ENCODE results near the gene FSHB. TPM values are rescaled to one million over a fixed set of nuclear protein-coding genes. Genes with fewer than 3 reads are reported as not detected.

FSHB gene
- total and polyA plus RNA-seq, 2 of the 8 experiments (the other 6 are each of a cell fraction or from before 2014, with no cell fraction given), result not detected

GRCh38 chr11:30244265-30244664 lies 13.5 kb downstream of the FSHB start:
- TF ChIP-seq EZH2 (IDR thresholded peaks at IDR 0.05; ENCODE audit: low read depth, low read length, severe bottlenecking), result no peak
- no peak for TF ChIP-seq YY1 (IDR thresholded peaks at IDR 0.05; ENCODE audit: low read depth, low read length)
- DNase-seq (ENCODE audit: low read depth in 1 of 2, low spot score in 2 of 2) (no peak), FAIRE-seq (no peak)
- Histone ChIP-seq H3K27me3 (replicated peaks in 1 of 4; ENCODE audit: control insufficient read depth in 3 of 4, extremely low read depth in 1 of 4, insufficient read depth in 3 of 4, low read length in 3 of 4) (no peaks in the 10 kb centered on the region), H4K91ac (replicated peaks; ENCODE audit: insufficient read length, low read length) (no peak overlapping the region), H2BK12ac (ENCODE audit: low read depth, low read length) (no peak overlapping the region), H2BK20ac (ENCODE audit: low read length) (no peak overlapping the region), H3K27ac (ENCODE audit: low read depth, low read length) (no peak overlapping the region), H3K9ac (replicated peaks in 1 of 4; ENCODE audit: extremely low read depth in 1 of 4, low read depth in 3 of 4, low read length in 3 of 4) (no peak overlapping the region), H3K9me3 (ENCODE audit: insufficient read depth in 2 of 2, low read depth in 1 of 2, low read length in 1 of 2) (no peaks in the 10 kb centered on the region; a peak in 1 of 4 replicates), H3K4me3 (ENCODE audit: extremely low read depth in 1 of 4, insufficient read depth in 2 of 4, low read depth in 3 of 4, low read length in 4 of 4) (no peak overlapping the region), H3K14ac (ENCODE audit: insufficient read length) (no peak overlapping the region), H2BK15ac (ENCODE audit: low read length) (no peak overlapping the region), H3K4me1 (replicated peaks in 1 of 4; ENCODE audit: control insufficient read depth in 3 of 4, insufficient read depth in 4 of 4, low read length in 3 of 4) (no peaks in the 10 kb centered on the region), H2AK5ac (ENCODE audit: low read depth, low read length) (no peak overlapping the region), H4K5ac (ENCODE audit: insufficient read length, low read depth, low read length) (no peak overlapping the region), H2BK5ac (ENCODE audit: low read depth, low read length) (no peak overlapping the region), H3K23me2 (ENCODE audit: low read depth, low read length) (no peaks in the 10 kb centered on the region), H3K56ac (replicated peaks; ENCODE audit: insufficient read length, low read depth, low read length) (no peak overlapping the region), H3K23ac (ENCODE audit: insufficient read length) (no peak overlapping the region), H2AFZ (ENCODE audit: low read length) (no peak overlapping the region), H3K18ac (ENCODE audit: extremely low read depth, low read length) (no peak overlapping the region), H2BK120ac (replicated peaks; ENCODE audit: low read depth, low read length) (no peak overlapping the region), H3K36me3 (ENCODE audit: control insufficient read depth in 2 of 4, insufficient read depth in 4 of 4, low read length in 3 of 4) (no peaks in the 10 kb centered on the region), H4K20me1 (replicated peaks in 1 of 2; ENCODE audit: control insufficient read depth in 1 of 2, insufficient read depth in 2 of 2, low read length in 2 of 2) (no peaks in the 10 kb centered on the region), H3K79me2 (ENCODE audit: control insufficient read depth in 1 of 2, insufficient read depth in 2 of 2, low read length in 2 of 2) (no peaks in the 10 kb centered on the region), H4K8ac (ENCODE audit: extremely low read depth, insufficient read depth, low read length) (no peak overlapping the region), H3K4me2 (ENCODE audit: insufficient read depth in 1 of 2, low read depth in 2 of 2, low read length in 2 of 2) (no peak overlapping the region), H3K4ac (replicated peaks; ENCODE audit: insufficient read length, low read depth, low read length) (no peak overlapping the region), H3K79me1 (ENCODE audit: low read depth, low read length) (no peaks in the 10 kb centered on the region)
- POLR2A ChIA-PET (ENCODE audit: partially characterized antibody), result no interaction called here
- 83% methylated on average over 1 of the region's 1 CpG; no CpG with 5 or more reads in 1 of the 2 experiments for WGBS, 2 experiments (ENCODE audit: extremely low coverage in 1 of 2, insufficient coverage in 1 of 2, insufficient read length in 1 of 2, insufficient replicate concordance in 2 of 2, low coverage in 1 of 2, low lambda C conversion rate in 2 of 2, missing lambda C conversion rate in 1 of 2)
- CTCF ChIA-PET (ENCODE audit: partially characterized antibody), result interaction anchor here (1.6 kb wide), 1 partner anchor 47 kb away, joined by 4 read pairs; no protein-coding TSS in a partner anchor

Data from H1 (cell line).